Osteoblast (primary cell): Measurements from ENCODE around the gene RBMX. TPM values are rescaled to one million over a fixed set of nuclear protein-coding genes. Genes with fewer than 3 reads are reported as not detected.
"Not testable (repeated sequence)": the region's sequence is repeated elsewhere in the genome, so short reads cannot be mapped to it uniquely, and the experiment has no call there.

Source experiments
- DNase-seq: peaks from one replicate; pipeline ENCODE4 v3.0.0; 2011; ENCODE audit warnings: low spot score, mixed read lengths; ENCODE audit not compliant: insufficient read length; ENCODE audit errors: missing footprints
- H2AFZ ChIP-seq: 2 replicates; pipeline ENCODE4 v1.6.0; 2011; ENCODE audit warnings: mild to moderate bottlenecking, low read length
- H3K27ac ChIP-seq: 2 replicates; pipeline ENCODE4 v1.5.1; 2011; ENCODE audit warnings: mild to moderate bottlenecking, low read depth, low read length, moderate library complexity
- H3K27me3 ChIP-seq: 2 replicates; pipeline ENCODE4 v1.6.0; 2012; ENCODE audit warnings: mild to moderate bottlenecking, control low read depth, inconsistent platforms, low read length, moderate library complexity; ENCODE audit not compliant: insufficient read depth
- H3K36me3 ChIP-seq: 2 replicates; pipeline ENCODE4 v1.5.1; 2011; ENCODE audit warnings: mild to moderate bottlenecking, low read length, control low read depth, moderate library complexity; ENCODE audit not compliant: insufficient read depth
- H3K4me1 ChIP-seq: 2 replicates; pipeline ENCODE4 v1.5.1; 2011; ENCODE audit warnings: mild to moderate bottlenecking, low read length, control low read depth, moderate library complexity; ENCODE audit not compliant: insufficient read depth
- H3K4me2 ChIP-seq: 2 replicates; pipeline ENCODE4 v1.6.0; 2011; ENCODE audit warnings: mild to moderate bottlenecking, low read length; ENCODE audit not compliant: insufficient read depth
- H3K4me3 ChIP-seq: fragments of 200-600 bp; sonication (generic); 3 replicates; pipeline ENCODE4 v1.5.1; 2012; ENCODE audit warnings: mild to moderate bottlenecking, low read length, inconsistent platforms; ENCODE audit not compliant: insufficient read depth
- H3K79me2 ChIP-seq: 2 replicates; pipeline ENCODE4 v1.6.0; 2012; ENCODE audit warnings: mild to moderate bottlenecking, low read length, control low read depth, inconsistent platforms; ENCODE audit not compliant: insufficient read depth
- H3K9me3 ChIP-seq: 2 replicates; pipeline ENCODE4 v1.5.1; 2011; ENCODE audit warnings: low read depth, low read length, control low read depth
- H4K20me1 ChIP-seq: 2 replicates; pipeline ENCODE4 v1.6.0; 2012; ENCODE audit warnings: mild to moderate bottlenecking, low read length, control low read depth; ENCODE audit not compliant: insufficient read depth
- CTCF ChIP-seq: IDR thresholded peaks from 2 replicates; pipeline ENCODE4 v1.5.1; 2011; ENCODE audit warnings: mild to moderate bottlenecking, low read depth, low read length, moderate library complexity; ENCODE audit errors: extremely low read depth
- total RNA-seq: library from RNA; depleted of rRNA; stranded (reverse); fragments of >200 nt; gene quantifications from 2 replicates; pipeline ENCODE4 v1.2.3, GENCODE V29; 2012

Gene RBMX
- total RNA-seq = 202 and 210 TPM in 2 replicates

GRCh38 chrX:136880452-136881013, at the start of gene RBMX:
TSS of gene RBMX (minus strand) at chrX:136880725. CDS start at chrX:136879427, 1,298 bp downstream.
- Histone ChIP-seq H3K36me3 (peaks cover 19% of the 10 kb centered on the region), H3K4me1 (peaks cover 2% of the 10 kb centered on the region), H3K9me3 (no peaks in the 10 kb centered on the region), H4K20me1 (peaks cover 11% of the 10 kb centered on the region), H3K4me2 (peak within 1 kb of the TSS; percentile 92), H3K79me2 (peaks cover 33% of the 10 kb centered on the region), H3K27ac (peak within 1 kb of the TSS; percentile 87), H3K27me3 (no peaks in the 10 kb centered on the region), H3K4me3 (peak within 1 kb of the TSS; percentile 89), H2AFZ (peak within 1 kb of the TSS; percentile 78)
- TF ChIP-seq CTCF = no peak
- DNase-seq = peak; percentile 93

- not testable (repeated sequence) for H3K36me3 ChIP-seq, DNase-seq, H3K4me1 ChIP-seq, H3K27me3 ChIP-seq, H3K9me3 ChIP-seq, H2AFZ ChIP-seq, H4K20me1 ChIP-seq, H3K27ac ChIP-seq, H3K4me2 ChIP-seq, H3K4me3 ChIP-seq, H3K79me2 ChIP-seq
These were observed 40.9 kb upstream of the RBMX start for GRCh38 chrX:136921438-136921837.

GRCh38 chrX:136920001-136920400, 39.5 kb upstream of the RBMX start:
- Histone ChIP-seq H3K27ac (no peak overlapping the region), H3K4me1 (no peaks in the 10 kb centered on the region), H3K4me2 (no peak overlapping the region), H3K79me2 (no peaks in the 10 kb centered on the region), H3K27me3 (no peaks in the 10 kb centered on the region), H3K9me3 (no peaks in the 10 kb centered on the region), H3K36me3 (no peaks in the 10 kb centered on the region), H4K20me1 (no peaks in the 10 kb centered on the region), H3K4me3 (no peak overlapping the region), H2AFZ (peak overlapping the region; percentile 22)
- no peak for TF ChIP-seq CTCF
- DNase-seq = peak; percentile 62

- H3K4me1 ChIP-seq = no peaks in the 10 kb centered on the region
- H3K27ac ChIP-seq = no peak overlapping the region
- no peak overlapping the region for H3K4me3 ChIP-seq
- DNase-seq = no peak
- no peaks in the 10 kb centered on the region for H3K36me3 ChIP-seq
- no peak for TF ChIP-seq CTCF
- H3K79me2 ChIP-seq = no peaks in the 10 kb centered on the region
- H4K20me1 ChIP-seq = no peaks in the 10 kb centered on the region
- no peaks in the 10 kb centered on the region for H3K9me3 ChIP-seq
- H3K27me3 ChIP-seq = no peaks in the 10 kb centered on the region
- H3K4me2 ChIP-seq = no peak overlapping the region
- no peak overlapping the region for H2AFZ ChIP-seq
These were observed 36.3 kb upstream of the RBMX start for GRCh38 chrX:136916827-136917226.

- H3K27ac ChIP-seq, H3K4me2 ChIP-seq, H3K4me1 ChIP-seq, H3K27me3 ChIP-seq, H3K79me2 ChIP-seq, H3K36me3 ChIP-seq, DNase-seq, H4K20me1 ChIP-seq, H3K9me3 ChIP-seq, H3K4me3 ChIP-seq, H2AFZ ChIP-seq: not testable (repeated sequence)
These were observed 31.1 kb upstream of the RBMX start for GRCh38 chrX:136911661-136912060.
